Neural progenitor cell (in vitro differentiated cells): ENCODE results near the gene CNN2. TPM values are rescaled to one million over a fixed set of nuclear protein-coding genes. Genes with fewer than 3 reads are reported as not detected.

Experiments used
- DNase-seq: peaks from one replicate; pipeline ENCODE4 v3.0.0-alpha.2; 2016; ENCODE audit warnings: low spot score
- H2AFZ ChIP-seq: fragments of 200-600 bp; sonication (generic); replicated peaks from 2 replicates; pipeline ENCODE4 v1.6.1; 2016; ENCODE audit warnings: antibody characterized with exemption
- H3F3A ChIP-seq: fragments of 200-600 bp; sonication (generic); 2 replicates; pipeline ENCODE4 v1.6.1; 2016; ENCODE audit warnings: antibody characterized with exemption, low read depth
- H3K27ac ChIP-seq: fragments of 200-600 bp; sonication (generic); 2 replicates; pipeline ENCODE4 v1.5.1; 2016; ENCODE audit warnings: mild to moderate bottlenecking
- H3K27me3 ChIP-seq: fragments of 200-600 bp; sonication (generic); 2 replicates; pipeline ENCODE4 v1.6.1; 2016; ENCODE audit warnings: mild to moderate bottlenecking, moderate library complexity
- H3K36me3 ChIP-seq: fragments of 200-600 bp; sonication (generic); 2 replicates; pipeline ENCODE4 v1.5.1; 2016
- H3K4me1 ChIP-seq: fragments of 200-600 bp; sonication (generic); 2 replicates; pipeline ENCODE4 v1.6.1; 2016; ENCODE audit warnings: mixed run types
- H3K4me2 ChIP-seq: fragments of 200-600 bp; sonication (generic); 2 replicates; pipeline ENCODE4 v1.6.1; 2016
- H3K4me3 ChIP-seq: fragments of 200-600 bp; sonication (generic); 2 replicates; pipeline ENCODE4 v1.5.1; 2016
- H3K79me2 ChIP-seq: fragments of 200-600 bp; sonication (generic); 2 replicates; pipeline ENCODE4 v1.6.1; 2016; ENCODE audit warnings: low read depth
- H3K9ac ChIP-seq: fragments of 200-600 bp; sonication (generic); 2 replicates; pipeline ENCODE4 v1.6.1; 2016
- H3K9me3 ChIP-seq: fragments of 200-600 bp; sonication (generic); 2 replicates; pipeline ENCODE4 v1.5.1; 2016; ENCODE audit warnings: low read depth
- H4K20me1 ChIP-seq: fragments of 200-600 bp; sonication (generic); 2 replicates; pipeline ENCODE4 v1.6.1; 2016; ENCODE audit warnings: low read depth
- H3K27ac Mint-ChIP-seq: 3 replicates; pipeline ENCODE4 v1.8.0; 2021; ENCODE audit warnings: mixed read lengths
- H3K27me3 Mint-ChIP-seq: 2 replicates; pipeline ENCODE4 v1.8.0; 2022; ENCODE audit warnings: low read depth, mild to moderate bottlenecking, inconsistent platforms, moderate library complexity, mixed read lengths; ENCODE audit not compliant: insufficient read depth
- H3K36me3 Mint-ChIP-seq: 3 replicates; pipeline ENCODE4 v1.8.0; 2021; ENCODE audit warnings: mixed read lengths
- H3K4me1 Mint-ChIP-seq: 3 replicates; pipeline ENCODE4 v1.8.0; 2021; ENCODE audit warnings: mixed read lengths
- H3K4me3 Mint-ChIP-seq: 3 replicates; pipeline ENCODE4 v1.8.0; 2021; ENCODE audit warnings: mild to moderate bottlenecking, moderate library complexity, mixed read lengths
- H3K9me3 Mint-ChIP-seq: 3 replicates; pipeline ENCODE4 v1.8.0; 2020; ENCODE audit warnings: mixed read lengths
- CTCF ChIP-seq: fragments of 200-600 bp; sonication (generic); IDR thresholded peaks from 2 replicates; pipeline ENCODE4 v1.5.1; 2017; ENCODE audit warnings: antibody characterized with exemption, mild to moderate bottlenecking
- EZH2 ChIP-seq: fragments of 200-600 bp; sonication (generic); IDR thresholded peaks from 2 replicates; pipeline ENCODE4 v1.6.1; 2017; ENCODE audit warnings: antibody characterized with exemption, mild to moderate bottlenecking, moderate library complexity
- EZH2phosphoT487 ChIP-seq: fragments of 200-600 bp; sonication (generic); IDR thresholded peaks from 2 replicates; pipeline ENCODE4 v1.6.1; 2017; ENCODE audit warnings: antibody characterized with exemption
- total RNA-seq: library from RNA; depleted of rRNA; stranded (reverse); fragments of >200 nt; gene quantifications from 2 replicates; pipeline ENCODE4 v1.2.3, GENCODE V29; 2015; ENCODE audit warnings: low replicate concordance

The CNN2 gene
- total RNA-seq, 1 donor from 2014 or later: 131 TPM

DNA sequence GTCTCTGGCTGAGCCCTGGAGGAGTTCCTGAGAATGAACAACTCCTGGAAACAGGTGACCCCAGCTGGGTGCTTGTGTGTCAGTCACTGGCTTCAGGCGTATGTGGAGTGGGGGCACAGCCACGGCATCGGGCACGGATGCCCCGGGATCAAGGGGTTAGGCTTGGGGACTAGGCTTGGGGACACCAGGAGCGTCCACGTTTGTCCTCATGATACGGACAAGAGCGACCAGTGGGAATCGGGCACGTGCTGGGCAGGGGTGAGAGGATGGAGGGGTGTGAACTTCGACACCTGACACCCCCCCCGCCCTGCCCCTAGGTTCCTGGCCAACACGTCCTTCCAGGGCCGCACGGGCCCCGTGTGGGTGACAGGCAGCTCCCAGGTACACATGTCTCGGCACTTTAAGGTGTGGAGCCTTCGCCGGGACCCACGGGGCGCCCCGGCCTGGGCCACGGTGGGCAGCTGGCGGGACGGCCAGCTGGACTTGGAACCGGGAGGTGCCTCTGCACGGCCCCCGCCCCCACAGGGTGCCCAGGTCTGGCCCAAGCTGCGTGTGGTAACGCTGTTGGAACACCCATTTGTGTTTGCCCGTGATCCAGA, 22.1 kb upstream of the CNN2 start:
- TF ChIP-seq EZH2phosphoT487: no peak
- no peak for TF ChIP-seq CTCF
- TF ChIP-seq EZH2: no peak
- peaks cover 3% of the 10 kb centered on the region for H3K4me1 Mint-ChIP-seq
- no peak overlapping the region for H3K27ac Mint-ChIP-seq

GRCh38 chr19:1004803-1005664, 21.4 kb upstream of the CNN2 start:
- no peaks in the 10 kb centered on the region for H3K9me3 Mint-ChIP-seq
- no peak overlapping the region for H3K4me3 Mint-ChIP-seq
- Histone ChIP-seq H3K27me3 (peaks cover 21% of the 10 kb centered on the region), H3K4me3 (no peak overlapping the region), H3K79me2 (no peaks in the 10 kb centered on the region), H3F3A (peaks cover 6% of the 10 kb centered on the region), H4K20me1 (no peaks in the 10 kb centered on the region), H3K4me1 (peaks cover 3% of the 10 kb centered on the region), H3K36me3 (no peaks in the 10 kb centered on the region), H2AFZ (no peak overlapping the region), H3K9ac (no peak overlapping the region), H3K27ac (no peak overlapping the region), H3K4me2 (no peak overlapping the region), H3K9me3 (no peaks in the 10 kb centered on the region)
- no peak for DNase-seq
- peak overlapping the region; percentile 82 for H3K27ac Mint-ChIP-seq
- H3K27me3 Mint-ChIP-seq: peaks cover 6% of the 10 kb centered on the region
- no peaks in the 10 kb centered on the region for H3K4me1 Mint-ChIP-seq
- no peaks in the 10 kb centered on the region for H3K36me3 Mint-ChIP-seq
- TF ChIP-seq EZH2phosphoT487 (no peak), EZH2 (no peak), CTCF (no peak)

More for the DNA sequence above, 22.1 kb upstream of the CNN2 start:
- no peak overlapping the region for H3K9ac ChIP-seq
- peaks cover 28% of the 10 kb centered on the region for H3K27me3 ChIP-seq
- no peak overlapping the region for H3K4me2 ChIP-seq
- no peak overlapping the region for H3K4me3 ChIP-seq
- no peak for DNase-seq
- no peaks in the 10 kb centered on the region for H4K20me1 ChIP-seq
- no peak overlapping the region for H3K4me3 Mint-ChIP-seq
- no peak overlapping the region for H3K27ac ChIP-seq
- no peak overlapping the region for H2AFZ ChIP-seq
- peaks cover 12% of the 10 kb centered on the region for H3K27me3 Mint-ChIP-seq
- H3K36me3 ChIP-seq: no peaks in the 10 kb centered on the region
- no peaks in the 10 kb centered on the region for H3K36me3 Mint-ChIP-seq
- H3K79me2 ChIP-seq: no peaks in the 10 kb centered on the region
- peaks cover 6% of the 10 kb centered on the region for H3F3A ChIP-seq
- peaks cover 3% of the 10 kb centered on the region for H3K4me1 ChIP-seq
- H3K9me3 Mint-ChIP-seq: no peaks in the 10 kb centered on the region
- no peaks in the 10 kb centered on the region for H3K9me3 ChIP-seq

DNA sequence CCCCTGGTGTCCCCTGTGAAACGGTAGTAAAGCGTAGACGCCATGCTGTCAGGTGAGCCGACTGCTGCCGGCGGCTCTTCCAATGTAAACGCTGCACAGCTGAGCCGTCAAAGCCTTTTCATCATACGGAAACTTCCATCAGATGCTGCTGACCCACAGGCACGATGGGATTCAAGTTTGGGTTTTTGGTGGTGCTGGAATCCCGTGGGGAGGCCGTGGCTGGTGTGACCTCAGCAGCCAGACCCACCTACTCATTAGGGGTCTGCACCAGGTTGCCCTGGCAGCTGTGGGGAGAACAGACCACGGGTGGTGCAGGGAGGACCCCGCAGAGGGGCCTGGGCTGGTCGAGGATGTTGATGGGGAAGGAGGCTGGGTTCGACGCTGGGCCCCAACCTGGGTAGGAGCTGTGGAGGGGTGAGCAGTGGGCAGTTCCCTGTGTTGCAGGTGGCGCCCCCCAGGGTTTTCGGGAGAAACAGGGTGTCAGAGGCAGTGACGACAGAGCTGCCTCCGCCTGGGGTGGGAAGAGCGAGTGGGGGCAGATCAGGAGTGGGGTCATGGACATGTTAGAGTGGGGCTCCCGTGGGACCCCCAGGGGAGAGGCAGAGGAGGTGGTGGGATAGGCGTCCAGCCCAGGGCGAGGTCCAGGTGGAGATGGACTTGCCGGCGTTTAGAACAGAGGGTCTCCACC, 19.6 kb upstream of the CNN2 start:
- Histone ChIP-seq H3F3A (no peaks in the 10 kb centered on the region), H3K9ac (no peak overlapping the region), H3K27ac (no peak overlapping the region), H4K20me1 (no peaks in the 10 kb centered on the region), H3K4me1 (no peaks in the 10 kb centered on the region), H3K36me3 (no peaks in the 10 kb centered on the region), H3K4me3 (no peak overlapping the region), H3K79me2 (no peaks in the 10 kb centered on the region), H3K27me3 (peaks cover 3% of the 10 kb centered on the region), H2AFZ (no peak overlapping the region), H3K9me3 (no peaks in the 10 kb centered on the region), H3K4me2 (no peak overlapping the region)
- no peak overlapping the region for H3K4me3 Mint-ChIP-seq
- H3K4me1 Mint-ChIP-seq: no peaks in the 10 kb centered on the region
- H3K27me3 Mint-ChIP-seq: no peaks in the 10 kb centered on the region
- H3K9me3 Mint-ChIP-seq: no peaks in the 10 kb centered on the region
- DNase-seq: no peak
- no peak for TF ChIP-seq EZH2phosphoT487
- no peak for TF ChIP-seq EZH2
- no peak for TF ChIP-seq CTCF
- H3K36me3 Mint-ChIP-seq: no peaks in the 10 kb centered on the region
- H3K27ac Mint-ChIP-seq: no peak overlapping the region
